22Rv1 (cell line): ENCODE data around the gene PRDM1.

Source experiments
- H3K27ac ChIP-seq: fragments of 450-650 bp; 2 replicates; pipeline ENCODE4 v1.5.1; 2017
- ZFX ChIP-seq: fragments of 450-650 bp; IDR thresholded peaks from 2 replicates; pipeline ENCODE4 v1.6.1; 2017; ENCODE audit warnings: antibody characterized with exemption, borderline replicate concordance
- TF ChIP-seq, protein P1 (sequence below): fragments of 450-650 bp; IDR thresholded peaks from 2 replicates; pipeline ENCODE4 v1.5.1; 2017; ENCODE audit warnings: mild to moderate bottlenecking

The PRDM1 gene

DNA sequence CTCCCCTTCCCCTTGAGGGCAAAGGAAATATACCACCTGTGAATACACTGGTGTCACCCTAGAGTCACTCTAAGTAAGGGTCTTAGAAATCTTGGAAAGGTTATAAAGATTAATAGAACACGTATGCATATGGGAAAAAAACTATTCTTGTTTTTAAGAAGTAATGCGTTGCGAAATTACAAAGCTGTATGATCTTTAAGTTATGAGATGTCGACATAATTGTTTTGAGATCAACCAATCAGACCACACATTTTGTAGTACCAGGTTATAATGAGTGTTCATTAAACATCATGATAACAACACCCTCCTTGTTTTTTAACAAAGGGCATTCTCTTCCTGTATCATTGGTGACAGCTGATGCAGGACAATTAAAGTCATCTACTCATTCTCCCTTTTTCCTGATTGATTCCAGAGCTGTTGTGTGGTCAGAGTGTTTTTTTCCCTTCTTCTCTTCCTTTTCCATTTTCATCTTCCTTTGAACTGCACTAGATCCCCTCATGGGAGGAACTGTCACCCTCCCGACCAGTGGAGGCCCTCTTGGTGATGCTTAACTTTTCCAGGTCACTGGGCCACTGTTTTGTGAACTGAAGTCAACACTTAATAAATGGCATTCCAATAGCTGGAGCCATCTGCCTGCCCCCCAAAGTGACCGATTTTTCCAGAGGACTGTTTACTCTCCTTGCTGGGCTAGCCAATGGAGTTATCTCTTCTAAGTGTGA is 37.0 kb downstream of the PRDM1 start:
- no peak overlapping the region for H3K27ac ChIP-seq
- TF ChIP-seq, protein P1, sequence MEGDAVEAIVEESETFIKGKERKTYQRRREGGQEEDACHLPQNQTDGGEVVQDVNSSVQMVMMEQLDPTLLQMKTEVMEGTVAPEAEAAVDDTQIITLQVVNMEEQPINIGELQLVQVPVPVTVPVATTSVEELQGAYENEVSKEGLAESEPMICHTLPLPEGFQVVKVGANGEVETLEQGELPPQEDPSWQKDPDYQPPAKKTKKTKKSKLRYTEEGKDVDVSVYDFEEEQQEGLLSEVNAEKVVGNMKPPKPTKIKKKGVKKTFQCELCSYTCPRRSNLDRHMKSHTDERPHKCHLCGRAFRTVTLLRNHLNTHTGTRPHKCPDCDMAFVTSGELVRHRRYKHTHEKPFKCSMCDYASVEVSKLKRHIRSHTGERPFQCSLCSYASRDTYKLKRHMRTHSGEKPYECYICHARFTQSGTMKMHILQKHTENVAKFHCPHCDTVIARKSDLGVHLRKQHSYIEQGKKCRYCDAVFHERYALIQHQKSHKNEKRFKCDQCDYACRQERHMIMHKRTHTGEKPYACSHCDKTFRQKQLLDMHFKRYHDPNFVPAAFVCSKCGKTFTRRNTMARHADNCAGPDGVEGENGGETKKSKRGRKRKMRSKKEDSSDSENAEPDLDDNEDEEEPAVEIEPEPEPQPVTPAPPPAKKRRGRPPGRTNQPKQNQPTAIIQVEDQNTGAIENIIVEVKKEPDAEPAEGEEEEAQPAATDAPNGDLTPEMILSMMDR: no peak
- no peak for TF ChIP-seq ZFX

DNA sequence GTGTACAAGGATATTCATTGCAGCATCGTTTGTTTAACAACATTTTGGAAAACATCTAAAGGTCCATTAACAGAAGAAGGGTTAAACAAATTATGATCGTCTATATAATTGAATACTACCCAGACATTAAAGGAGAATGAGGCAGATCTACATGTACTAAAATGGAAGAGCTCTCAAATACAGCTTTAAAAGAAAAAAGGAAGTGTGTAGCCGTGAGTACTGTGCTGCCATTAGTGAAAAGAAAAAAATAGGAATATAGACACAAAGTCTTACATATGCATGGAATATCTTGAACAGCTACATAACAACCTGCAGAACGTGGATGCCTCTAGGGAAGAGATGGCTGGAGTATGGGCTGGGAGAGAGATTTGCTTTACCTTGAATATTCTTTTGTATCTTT is 37.9 kb downstream of the PRDM1 start:
- no peak for TF ChIP-seq ZFX
- no peak overlapping the region for H3K27ac ChIP-seq

DNA sequence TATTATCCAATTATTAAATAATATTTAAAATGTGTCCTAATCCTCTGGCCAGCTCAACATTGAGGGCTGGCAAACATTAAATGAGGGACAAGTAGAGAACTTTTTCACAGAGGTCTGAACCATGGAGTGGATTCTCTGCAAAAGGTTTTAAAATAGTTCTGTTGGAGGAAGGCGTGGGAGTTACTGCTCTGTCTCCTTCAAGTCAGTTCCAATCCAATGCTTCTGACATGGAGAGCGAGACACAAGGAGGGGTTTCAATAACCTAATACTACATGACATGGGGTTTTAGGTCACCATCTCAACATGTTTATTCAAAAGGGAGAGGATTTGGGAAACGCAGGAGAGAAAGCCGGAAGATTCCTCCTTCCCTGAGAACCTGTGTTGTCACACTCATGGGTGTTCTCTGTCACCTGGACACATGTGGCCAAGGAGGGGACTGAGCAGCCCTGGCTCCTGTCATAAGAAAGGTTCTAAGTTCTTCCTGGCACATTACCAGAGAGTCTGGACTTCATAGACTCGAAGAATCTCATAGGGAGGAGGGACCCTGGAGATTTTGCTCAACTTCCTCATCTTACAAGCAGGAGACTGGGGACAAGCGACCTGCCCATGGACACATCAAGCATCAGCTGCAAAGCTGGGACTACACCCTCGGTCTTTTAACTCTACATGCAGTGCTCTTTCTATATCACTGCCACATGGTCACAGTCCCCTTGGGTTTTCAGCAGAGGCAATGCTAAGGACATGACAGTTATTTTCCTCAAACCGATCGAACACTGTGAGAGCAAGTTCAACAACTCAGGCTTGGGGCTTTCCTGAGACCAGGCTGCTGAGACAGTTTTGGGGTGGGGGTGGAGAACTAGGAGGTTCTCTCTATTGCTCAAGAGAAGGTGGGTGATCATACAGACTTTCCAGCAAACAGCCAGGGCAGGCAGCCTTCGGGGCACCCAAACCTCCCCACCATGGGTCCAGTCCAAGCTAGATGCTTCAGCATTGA is 38.6 kb downstream of the PRDM1 start:
- no peak for TF ChIP-seq ZFX
- TF ChIP-seq, protein P1: no peak
- H3K27ac ChIP-seq: no peak overlapping the region

DNA sequence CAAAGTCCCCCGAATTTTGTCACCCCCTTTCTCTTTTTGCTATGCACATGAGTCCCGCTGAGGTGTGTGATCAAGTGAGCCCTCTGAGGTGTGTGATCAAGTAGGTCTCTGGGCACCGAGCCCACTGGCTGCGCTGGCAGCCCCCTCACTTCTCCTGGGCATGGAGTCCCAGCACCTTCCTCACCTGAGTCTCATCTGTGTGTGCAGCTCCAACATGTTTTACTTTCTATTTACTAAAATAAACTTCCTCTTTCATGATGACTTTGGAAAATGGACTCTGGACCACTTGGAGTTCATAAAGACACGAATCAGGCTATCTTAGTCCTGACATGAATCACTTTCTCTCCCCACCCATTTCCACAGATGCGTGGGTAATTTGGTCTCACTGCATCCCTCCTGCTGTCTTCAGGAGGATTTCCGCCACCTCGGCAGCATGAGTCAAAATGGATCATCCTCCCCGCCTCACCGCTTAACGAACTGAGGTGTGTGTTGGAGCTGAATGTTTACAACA is 39.8 kb downstream of the PRDM1 start:
- no peak for TF ChIP-seq ZFX
- TF ChIP-seq, protein P1: no peak
- H3K27ac ChIP-seq: no peak overlapping the region

DNA sequence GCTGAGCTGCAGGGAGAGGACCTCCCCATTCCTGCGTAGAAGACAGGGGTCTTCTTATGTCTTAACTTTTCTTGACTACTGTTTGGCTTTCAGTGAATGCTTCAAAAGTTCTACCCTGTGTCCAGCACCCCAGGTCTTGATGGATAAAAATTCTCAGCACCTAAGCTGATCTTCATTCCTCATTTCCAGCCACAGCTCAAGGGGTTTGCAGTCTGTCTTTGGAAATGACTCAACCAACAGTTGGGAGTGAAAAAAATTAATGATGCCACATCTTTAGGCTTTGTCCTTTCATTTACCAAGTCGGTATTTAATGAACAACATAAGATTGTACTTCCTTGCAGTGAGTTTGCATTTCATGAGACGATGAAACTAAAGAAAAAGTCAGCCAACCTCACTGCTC is 40.3 kb downstream of the PRDM1 start:
- TF ChIP-seq, protein P1: no peak
- TF ChIP-seq ZFX: no peak
- no peak overlapping the region for H3K27ac ChIP-seq

DNA sequence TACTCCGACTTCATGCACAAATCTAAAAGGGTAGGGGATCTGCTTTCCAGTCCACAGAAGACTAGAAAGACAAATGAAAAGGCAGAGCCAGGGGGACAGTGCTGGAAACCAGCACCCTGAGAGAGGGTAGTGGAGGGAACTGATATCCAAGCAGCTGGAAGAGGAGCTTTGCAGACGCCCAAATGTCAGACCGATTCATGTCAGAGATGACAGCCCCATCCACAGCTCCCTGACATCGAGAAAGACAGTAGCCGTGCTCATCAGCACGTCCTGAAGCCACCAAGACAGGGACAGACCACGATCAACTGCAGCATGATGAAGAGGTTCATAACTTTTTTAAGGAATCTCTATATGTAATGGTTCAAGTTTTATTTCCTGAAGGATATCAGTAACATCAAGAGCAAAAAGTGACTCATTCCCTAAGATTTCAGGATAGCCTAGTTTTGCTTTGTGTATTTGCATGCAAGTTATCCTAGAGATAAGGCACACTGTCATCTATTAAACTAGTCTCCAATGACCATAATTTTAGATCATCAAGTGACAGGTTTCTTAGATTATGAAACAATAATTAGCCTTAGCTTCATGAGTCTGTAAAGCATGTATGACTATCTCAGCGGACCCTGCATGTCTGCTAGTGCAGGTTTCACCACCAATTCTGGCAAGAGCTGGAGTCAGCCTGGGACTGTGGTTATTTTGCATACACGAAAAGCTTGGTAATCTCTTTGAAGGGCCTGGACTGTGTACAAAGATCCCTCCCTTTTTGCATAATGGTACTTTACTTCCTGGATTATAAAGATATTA is 43.0 kb downstream of the PRDM1 start:
- no peak overlapping the region for H3K27ac ChIP-seq
- TF ChIP-seq, protein P1: no peak
- no peak for TF ChIP-seq ZFX

DNA sequence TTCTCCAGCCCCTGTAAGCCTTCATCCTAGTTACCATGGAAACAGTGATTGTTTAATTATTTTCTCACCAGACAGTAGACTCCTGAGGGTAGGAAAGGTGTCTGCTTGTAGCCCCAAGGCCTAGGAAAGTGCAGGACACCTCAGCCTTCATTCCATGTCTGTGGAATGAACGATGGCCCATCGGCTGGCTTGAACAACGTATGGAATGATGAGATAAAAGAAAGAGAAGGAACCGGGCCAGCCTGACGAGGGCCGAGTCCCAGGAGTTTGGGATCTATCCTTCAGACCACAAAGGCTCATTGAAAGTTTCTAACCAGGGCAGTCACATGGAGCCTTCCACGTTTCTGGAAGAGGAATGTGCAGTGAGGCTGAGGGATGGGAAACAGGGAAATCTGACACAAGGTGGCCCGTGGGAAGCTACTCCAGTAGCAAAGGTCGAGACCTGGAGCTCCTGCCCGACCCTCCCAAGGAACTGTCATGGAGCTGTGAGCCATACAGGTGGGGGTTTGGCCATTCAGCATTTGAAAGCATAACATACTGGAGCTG is 46.1 kb downstream of the PRDM1 start:
- TF ChIP-seq, protein P1: no peak
- no peak for TF ChIP-seq ZFX
- no peak overlapping the region for H3K27ac ChIP-seq
